ENCODE data around the gene PSRC1.
A peak's percentile ranks its signal among the peaks of the same experiment; 100 is the strongest.
"Not testable (repeated sequence)": the region's sequence is repeated elsewhere in the genome, so short reads cannot be mapped to it uniquely, and the experiment has no call there.

The PSRC1 gene

GRCh38 chr1:109295712-109296415, 12.9 kb upstream of the PSRC1 start:
- no peak for DNase-seq (ENCODE audit: low spot score)

- no peak for DNase-seq (ENCODE audit: low spot score)
Observed at GRCh38 chr1:109294481-109294880, 11.5 kb upstream of the PSRC1 start.

GRCh38 chr1:109293026-109293425, 10.1 kb upstream of the PSRC1 start:
- no peak for DNase-seq (ENCODE audit: low spot score)

GRCh38 chr1:109292364-109292763, 9.4 kb upstream of the PSRC1 start:
- DNase-seq (ENCODE audit: low spot score), result no peak

GRCh38 chr1:109290998-109291397, 8.1 kb upstream of the PSRC1 start:
- DNase-seq (ENCODE audit: low spot score), result no peak

- no peak for DNase-seq (ENCODE audit: low spot score)
Observed at GRCh38 chr1:109290137-109290536, 7.2 kb upstream of the PSRC1 start.

GRCh38 chr1:109286762-109287161, 3.8 kb upstream of the PSRC1 start:
- not testable (repeated sequence) for DNase-seq (ENCODE audit: low spot score)

- no peak for DNase-seq (ENCODE audit: low spot score)
Observed at GRCh38 chr1:109283748-109284600, 1.0 kb upstream of the PSRC1 start.

GRCh38 chr1:109282497-109282951, 421 bp downstream of the PSRC1 start:
- DNase-seq (ENCODE audit: low spot score), result no peak

- no peak for DNase-seq (ENCODE audit: low spot score)
Observed at GRCh38 chr1:109281680-109282496, 1.1 kb downstream of the PSRC1 start.

- DNase-seq (ENCODE audit: low spot score), result no peak
Observed at GRCh38 chr1:109280862-109281261, 2.1 kb downstream of the PSRC1 start.

GRCh38 chr1:109279615-109280278, 3.2 kb downstream of the PSRC1 start:
- no peak for DNase-seq (ENCODE audit: low spot score)

GRCh38 chr1:109277434-109278204, 5.3 kb downstream of the PSRC1 start:
- DNase-seq (ENCODE audit: low spot score), result peak; percentile 86

- DNase-seq (ENCODE audit: low spot score), result peak; percentile 66
Observed at GRCh38 chr1:109275706-109276345, 7.1 kb downstream of the PSRC1 start.

- peak; percentile 70 for DNase-seq (ENCODE audit: low spot score)
Observed at GRCh38 chr1:109274533-109275476, 8.1 kb downstream of the PSRC1 start.

- no peak for DNase-seq (ENCODE audit: low spot score)
Observed at GRCh38 chr1:109273570-109274288, 9.2 kb downstream of the PSRC1 start.

- DNase-seq (ENCODE audit: low spot score), result no peak
Observed at GRCh38 chr1:109272831-109273547, 10.0 kb downstream of the PSRC1 start.

All from hepatic stellate cell (primary cell).